Mesothelial cell of epicardium (in vitro differentiated cells): ENCODE data around the gene GOLGA6L7. TPM values are rescaled to one million over a fixed set of nuclear protein-coding genes. Genes with fewer than 3 reads are reported as not detected.

Experiments
- DNase-seq, 2 experiments: peaks; one replicate each; pipeline ENCODE4 v3.0.0; 2021; ENCODE audit warnings: low spot score in 2 of 2; ENCODE audit not compliant: unreplicated experiment in 2 of 2
- H3K27ac Mint-ChIP-seq: 2 replicates; pipeline ENCODE4 v1.8.0; 2021; ENCODE audit warnings: mixed read lengths
- H3K27me3 Mint-ChIP-seq: 2 replicates; pipeline ENCODE4 v1.8.0; 2021; ENCODE audit warnings: low read depth, mixed read lengths
- H3K36me3 Mint-ChIP-seq: 2 replicates; pipeline ENCODE4 v1.8.0; 2021; ENCODE audit warnings: mixed read lengths
- H3K4me1 Mint-ChIP-seq: 2 replicates; pipeline ENCODE4 v1.8.0; 2021; ENCODE audit warnings: mixed read lengths
- H3K4me3 Mint-ChIP-seq: 2 replicates; pipeline ENCODE4 v1.8.0; 2021; ENCODE audit warnings: mild to moderate bottlenecking, moderate library complexity, mixed read lengths
- H3K9me3 Mint-ChIP-seq: 2 replicates; pipeline ENCODE4 v1.8.0; 2021; ENCODE audit warnings: mixed read lengths
- CTCF ChIP-seq: fragments of 200-600 bp; sonication (generic); IDR thresholded peaks from one replicate; pipeline ENCODE4 v1.5.0; 2021; ENCODE audit warnings: antibody characterized with exemption; ENCODE audit not compliant: unreplicated experiment
- total RNA-seq: library from RNA; stranded (reverse); gene quantifications from 3 replicates; pipeline ENCODE4 v1.2.1, GENCODE V29; 2021

The GOLGA6L7 gene
- total RNA-seq, 1 donor from 2014 or later: not detected

GRCh38 chr15:28885128-28885629 lies 36.7 kb upstream of the GOLGA6L7 start:
- Mint-ChIP-seq H3K36me3 (no peaks in the 10 kb centered on the region), H3K9me3 (no peaks in the 10 kb centered on the region), H3K27ac (no peak overlapping the region), H3K4me1 (peaks cover 12% of the 10 kb centered on the region), H3K4me3 (peak overlapping the region; percentile 65), H3K27me3 (no peaks in the 10 kb centered on the region)
- no peak for DNase-seq
- no peak for TF ChIP-seq CTCF

- H3K4me1 Mint-ChIP-seq: peaks cover 12% of the 10 kb centered on the region
- H3K27ac Mint-ChIP-seq: no peak overlapping the region
- no peak for DNase-seq
- no peaks in the 10 kb centered on the region for H3K9me3 Mint-ChIP-seq
- peak overlapping the region; percentile 65 for H3K4me3 Mint-ChIP-seq
- no peaks in the 10 kb centered on the region for H3K27me3 Mint-ChIP-seq
- no peak for TF ChIP-seq CTCF
- H3K36me3 Mint-ChIP-seq: no peaks in the 10 kb centered on the region
Measured at GRCh38 chr15:28884151-28884940, 35.9 kb upstream of the GOLGA6L7 start.

GRCh38 chr15:28881600-28881999 lies 33.2 kb upstream of the GOLGA6L7 start:
- no peak for TF ChIP-seq CTCF
- no peak for DNase-seq
- Mint-ChIP-seq H3K36me3 (no peaks in the 10 kb centered on the region), H3K27ac (no peak overlapping the region), H3K9me3 (no peaks in the 10 kb centered on the region), H3K27me3 (no peaks in the 10 kb centered on the region), H3K4me3 (no peak overlapping the region), H3K4me1 (no peaks in the 10 kb centered on the region)

GRCh38 chr15:28881170-28881569 lies 32.7 kb upstream of the GOLGA6L7 start:
- no peak overlapping the region for H3K4me3 Mint-ChIP-seq
- H3K27me3 Mint-ChIP-seq: no peaks in the 10 kb centered on the region
- no peak for TF ChIP-seq CTCF
- H3K4me1 Mint-ChIP-seq: no peaks in the 10 kb centered on the region
- no peak overlapping the region for H3K27ac Mint-ChIP-seq
- no peaks in the 10 kb centered on the region for H3K9me3 Mint-ChIP-seq
- no peaks in the 10 kb centered on the region for H3K36me3 Mint-ChIP-seq
- DNase-seq: no peak

- Mint-ChIP-seq H3K4me3 (no peak overlapping the region), H3K27me3 (no peaks in the 10 kb centered on the region), H3K9me3 (no peaks in the 10 kb centered on the region), H3K27ac (no peak overlapping the region), H3K36me3 (no peaks in the 10 kb centered on the region), H3K4me1 (no peaks in the 10 kb centered on the region)
- no peak for DNase-seq
- no peak for TF ChIP-seq CTCF
Measured at GRCh38 chr15:28880680-28881079, 32.2 kb upstream of the GOLGA6L7 start.
